HS-27A (cell line): ENCODE data around the gene OR5M3.

ENCODE experiments used
- DNase-seq: peaks from one replicate; pipeline ENCODE4 v3.0.0-alpha.2; 2012; ENCODE audit warnings: low read depth, missing footprints

The OR5M3 gene

GRCh38 chr11:56473252-56473651 lies at the start of gene OR5M3:
OR5M3 (minus strand) TSS chr11:56473352; CDS start chr11:56470497, 2,855 bp downstream.
- no peak for DNase-seq

DNA sequence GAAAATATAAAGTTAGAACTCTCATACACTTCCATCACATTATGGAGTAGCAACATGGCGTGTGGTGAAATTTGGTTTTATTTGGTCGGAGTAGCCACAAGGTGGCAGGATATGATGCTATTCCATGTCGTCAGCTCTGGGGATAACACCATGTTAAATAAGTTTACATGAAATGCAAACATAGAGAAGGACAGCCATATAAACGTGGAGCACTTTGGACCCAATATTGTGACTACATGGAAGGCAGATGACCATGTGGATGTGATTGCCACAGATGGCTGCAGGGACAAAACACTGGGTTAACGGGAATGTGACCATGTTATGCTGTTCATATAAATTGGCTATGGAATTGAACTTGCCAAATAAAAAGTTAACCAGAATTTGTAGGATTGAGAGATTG lies 48.9 kb upstream of the OR5M3 start:
- DNase-seq: no peak

GRCh38 chr11:56513280-56513679 lies 40.1 kb upstream of the OR5M3 start:
- DNase-seq: no peak

DNA sequence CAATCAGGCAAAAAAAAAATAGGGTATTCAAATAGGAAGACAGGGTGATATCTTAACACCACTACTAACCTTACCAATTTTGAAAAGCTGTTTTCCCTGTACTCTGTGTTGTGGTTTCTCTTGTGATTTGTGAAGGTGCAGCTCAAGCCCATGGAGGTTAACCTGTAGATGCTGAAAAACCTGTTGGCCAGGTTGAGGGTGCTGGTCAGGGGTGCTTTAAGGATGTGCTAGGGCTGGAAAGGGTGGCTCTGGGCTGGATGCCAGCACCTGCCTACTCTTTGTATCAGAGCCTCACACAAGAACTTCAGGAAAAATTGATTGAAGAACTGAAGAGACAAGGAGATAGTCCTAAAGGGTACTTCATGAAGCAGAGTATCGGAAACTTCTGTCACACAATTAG lies 36.3 kb upstream of the OR5M3 start:
- DNase-seq: no peak

DNA sequence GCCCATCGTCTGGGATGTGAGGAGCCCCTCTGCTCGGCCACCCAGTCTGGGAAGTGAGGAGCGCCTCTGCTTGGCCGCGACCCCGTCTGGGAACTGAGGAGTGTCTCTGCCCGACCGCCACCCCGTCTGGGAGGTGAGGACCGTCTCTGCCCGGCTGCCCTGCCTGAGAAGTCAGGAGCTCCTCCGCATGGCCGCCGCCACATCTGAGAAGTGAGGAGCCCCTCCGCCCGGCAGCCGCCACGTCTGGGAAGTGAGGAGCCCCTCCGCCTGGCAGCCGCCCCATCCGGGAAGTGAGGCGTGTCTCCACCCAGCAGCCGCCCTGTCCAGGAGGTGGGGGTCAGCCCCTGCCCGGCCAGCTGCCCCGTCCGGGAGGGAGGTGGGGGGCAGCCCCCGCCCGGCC lies 23.9 kb upstream of the OR5M3 start:
- DNase-seq: no peak

DNA sequence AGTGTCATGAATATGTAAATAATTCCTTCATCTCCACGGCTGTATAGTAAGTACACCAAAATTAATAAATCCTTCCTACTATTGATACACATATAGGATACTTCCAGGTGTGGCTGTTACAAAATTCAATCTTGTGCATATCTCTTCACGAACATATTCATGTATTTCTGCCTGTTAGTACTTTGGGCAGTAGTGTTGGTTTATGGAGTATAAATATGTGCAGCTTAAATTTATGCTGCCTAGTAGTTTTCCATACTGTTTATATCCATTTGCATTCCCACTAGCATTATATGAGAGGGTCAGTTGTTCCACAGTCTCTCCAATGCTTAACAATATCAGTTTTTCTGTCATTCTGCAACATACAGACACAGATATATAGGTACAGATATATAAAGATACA lies 22.0 kb upstream of the OR5M3 start:
- no peak for DNase-seq

- DNase-seq: no peak
Observed at GRCh38 chr11:56491270-56491669, 18.1 kb upstream of the OR5M3 start, which contains the start of gene OR5M8. OR5M8 (minus strand) TSS chr11:56491370; CDS start chr11:56491370, 0 bp downstream.

- no peak for DNase-seq
Observed at GRCh38 chr11:56486801-56487200, 13.6 kb upstream of the OR5M3 start.

DNA sequence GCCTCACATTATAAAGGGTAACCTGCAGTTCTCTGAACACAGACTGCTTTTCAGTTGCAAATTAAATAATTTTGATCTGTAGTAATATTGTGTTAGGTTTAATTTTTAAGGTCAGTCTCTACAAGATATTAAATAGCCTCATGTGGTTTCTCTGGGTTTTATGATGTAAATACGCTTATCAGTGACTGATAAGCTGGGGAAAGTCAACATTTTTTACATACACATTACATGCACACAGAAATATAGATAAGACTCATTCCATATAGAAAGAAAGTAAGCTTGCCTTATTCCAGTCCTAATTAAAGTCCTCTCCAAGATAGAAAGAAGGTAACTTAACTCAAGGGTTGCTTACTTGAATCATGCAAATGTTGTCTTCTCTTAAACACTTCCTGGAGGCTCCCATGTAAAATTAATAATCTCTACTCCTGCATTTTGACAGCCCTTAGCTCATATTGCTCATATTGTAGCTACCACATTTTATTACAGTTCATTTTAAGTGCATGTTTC lies 1.6 kb upstream of the OR5M3 start:
- no peak for DNase-seq

DNA sequence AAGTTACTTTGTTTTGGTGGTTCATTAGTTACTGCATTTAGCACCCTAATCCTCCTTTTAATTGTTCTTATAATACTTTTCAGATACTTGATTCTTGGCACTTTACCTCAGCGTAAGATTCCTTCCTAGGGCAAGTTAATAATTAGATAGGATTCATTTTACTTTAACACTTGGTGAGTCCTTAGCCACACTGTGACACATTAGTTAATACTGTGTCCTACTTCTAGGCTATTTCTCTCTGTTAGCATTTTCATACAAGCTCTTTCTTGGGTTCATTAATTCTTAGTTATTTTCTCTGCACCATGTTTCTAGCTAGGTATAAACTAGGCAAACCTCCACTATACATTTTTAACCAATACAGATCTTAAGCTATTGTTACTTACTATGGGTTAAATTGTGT lies 16.1 kb downstream of the OR5M3 start:
- DNase-seq: no peak

- no peak for DNase-seq
Observed at GRCh38 chr11:56453521-56453920, 19.6 kb downstream of the OR5M3 start.
